Medulla oblongata (tissue), 1 donor: ENCODE measurements around the gene ADRA1B.

Experiments
- DNase-seq: peaks from one replicate; pipeline ENCODE4 v3.0.0-alpha.2; 2015; ENCODE audit errors: extremely low spot score

The ADRA1B gene

DNA sequence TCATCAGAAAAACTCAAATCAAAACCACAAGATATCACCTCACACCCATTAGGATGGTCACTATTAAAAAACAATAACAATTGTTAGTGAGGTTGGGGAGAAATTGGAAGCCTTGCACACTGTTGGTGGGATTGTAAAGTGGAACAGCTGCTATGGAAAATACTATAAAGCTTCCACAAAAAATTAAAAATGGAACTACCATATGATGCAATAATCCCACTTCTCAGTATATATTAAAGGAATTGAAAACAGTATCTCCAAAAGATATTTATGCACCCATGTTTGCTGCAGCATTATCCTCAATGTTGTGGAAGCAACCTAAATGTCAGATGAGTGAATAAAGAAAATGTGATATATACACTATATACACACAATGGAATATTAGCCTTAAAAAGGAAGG lies 14.5 kb upstream of the ADRA1B start:
- DNase-seq = no peak

DNA sequence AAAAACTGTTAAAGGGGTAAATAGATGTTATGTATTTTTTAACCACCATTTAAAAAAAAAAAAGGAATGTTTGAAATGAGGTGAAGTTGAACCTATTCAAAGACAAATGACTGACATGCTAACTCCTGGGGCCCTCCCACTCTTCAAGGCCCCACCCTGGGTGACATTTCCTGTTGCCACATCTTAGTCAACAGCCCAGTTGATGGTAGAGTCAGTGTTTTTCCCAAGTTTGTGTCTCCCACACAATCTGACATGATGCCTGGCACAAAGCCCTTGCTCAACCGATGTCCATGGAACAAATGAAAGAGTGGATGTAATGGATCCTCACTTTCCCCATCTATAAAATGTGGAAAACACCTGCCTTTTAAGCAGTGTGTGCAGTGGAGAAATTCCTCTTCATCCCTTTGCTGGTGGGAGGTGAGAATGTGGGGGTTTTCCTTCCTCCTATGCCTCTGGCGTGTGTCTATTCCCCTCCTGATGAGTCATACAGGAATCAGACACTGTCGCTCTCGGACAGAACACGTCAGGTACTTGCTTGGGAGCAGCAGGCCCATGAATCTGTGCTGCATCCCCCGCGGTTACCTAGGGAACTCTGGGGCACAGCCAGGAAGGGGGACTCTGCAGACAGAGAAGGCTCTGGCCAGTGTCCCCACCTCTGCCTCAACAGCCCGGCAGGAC lies 13.7 kb upstream of the ADRA1B start:
- DNase-seq = no peak

DNA sequence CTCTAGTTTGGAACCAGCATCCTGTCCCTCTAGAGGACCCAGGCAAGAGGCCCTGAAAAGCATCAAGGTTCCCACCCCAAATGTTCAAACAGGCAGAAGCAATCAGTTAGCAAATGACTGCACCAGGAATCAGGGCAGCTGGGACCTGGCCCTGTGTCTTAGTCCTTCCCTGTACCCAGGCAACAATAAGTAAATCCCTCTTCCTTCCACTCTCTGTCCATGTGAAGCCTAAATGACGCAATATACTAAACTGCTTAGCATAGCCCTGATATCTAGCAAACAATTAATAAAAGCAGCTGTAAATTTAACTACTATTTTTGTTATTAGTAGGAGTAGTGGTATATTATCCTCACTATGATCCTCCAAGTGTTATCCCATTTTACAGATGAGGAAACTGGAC lies 13.2 kb upstream of the ADRA1B start:
- DNase-seq = no peak

DNA sequence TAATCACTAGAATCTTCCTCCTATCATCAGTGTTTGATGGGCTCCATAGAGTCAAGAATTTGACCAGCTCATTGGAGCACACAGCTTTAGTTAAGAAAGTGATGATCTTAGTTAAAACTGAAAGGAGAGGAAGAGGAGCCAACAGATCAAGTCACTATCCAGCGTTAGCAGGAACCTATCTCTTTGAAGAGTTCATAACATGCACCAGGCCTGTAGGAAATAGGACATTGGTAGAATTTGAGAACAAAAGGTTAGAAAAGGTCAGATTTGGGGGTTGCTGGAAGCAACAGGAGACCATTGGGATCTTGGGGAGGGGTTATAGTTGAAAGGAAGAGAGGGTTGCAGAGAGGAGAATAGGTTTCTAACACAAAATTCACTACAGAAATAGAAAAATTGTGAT lies 11.4 kb upstream of the ADRA1B start:
- DNase-seq = no peak

DNA sequence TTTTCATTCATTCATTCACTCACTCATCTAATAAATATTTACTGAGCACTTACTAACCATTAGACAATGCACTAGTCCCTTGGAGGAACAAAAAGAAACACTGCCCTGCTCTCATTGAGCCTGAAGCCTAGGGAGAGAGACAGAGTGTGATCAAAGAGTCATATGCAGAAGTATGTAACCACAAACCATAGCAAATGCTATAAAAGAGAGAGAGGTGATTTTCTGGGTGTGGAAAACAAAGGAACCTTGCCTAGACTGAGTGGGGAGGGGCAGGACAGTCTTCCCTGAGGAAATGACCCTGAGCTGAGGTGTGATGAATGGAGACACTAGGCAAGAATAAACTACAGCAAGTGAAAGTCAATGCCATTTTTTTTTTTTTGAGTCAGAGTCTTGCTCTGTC lies 10.8 kb upstream of the ADRA1B start:
- DNase-seq = no peak

DNA sequence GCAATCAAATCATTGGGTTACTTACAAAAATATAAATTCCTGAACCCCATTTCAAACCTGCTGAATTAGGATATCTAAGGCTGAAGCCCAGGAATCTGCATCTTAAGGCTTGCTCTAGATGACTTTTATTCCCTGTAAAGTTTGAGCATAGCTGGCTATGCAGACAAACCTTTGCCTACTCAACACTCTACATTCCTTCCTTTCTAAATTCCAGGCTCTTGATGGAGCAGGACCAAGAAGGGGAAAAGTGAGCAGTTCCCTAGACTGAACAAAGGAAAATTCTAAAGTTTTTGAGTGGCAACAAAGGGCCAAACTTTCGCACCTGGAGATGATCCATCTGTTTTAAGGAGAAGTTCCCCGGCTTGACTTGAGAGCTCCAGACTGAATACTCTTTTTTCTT lies 9.8 kb upstream of the ADRA1B start:
- DNase-seq = no peak

DNA sequence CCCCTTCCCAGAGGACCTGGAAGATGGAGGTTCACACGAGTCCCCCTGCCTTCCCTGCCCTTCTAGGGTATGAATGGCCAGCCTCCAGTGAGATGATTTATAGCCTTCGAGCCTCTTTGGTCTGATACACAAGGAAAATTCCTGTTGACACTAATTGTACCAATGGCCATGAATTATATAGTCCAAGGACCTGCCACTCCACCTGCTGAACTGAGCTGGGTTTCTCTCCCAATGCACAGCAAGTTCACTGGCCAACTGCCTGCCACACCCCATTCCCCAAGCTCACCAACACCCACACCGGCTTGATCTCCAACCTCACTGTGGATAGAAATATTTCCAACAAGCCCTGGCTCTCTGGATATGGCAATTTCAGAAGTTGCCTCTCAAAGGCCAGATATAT lies 9.3 kb upstream of the ADRA1B start:
- no peak for DNase-seq

DNA sequence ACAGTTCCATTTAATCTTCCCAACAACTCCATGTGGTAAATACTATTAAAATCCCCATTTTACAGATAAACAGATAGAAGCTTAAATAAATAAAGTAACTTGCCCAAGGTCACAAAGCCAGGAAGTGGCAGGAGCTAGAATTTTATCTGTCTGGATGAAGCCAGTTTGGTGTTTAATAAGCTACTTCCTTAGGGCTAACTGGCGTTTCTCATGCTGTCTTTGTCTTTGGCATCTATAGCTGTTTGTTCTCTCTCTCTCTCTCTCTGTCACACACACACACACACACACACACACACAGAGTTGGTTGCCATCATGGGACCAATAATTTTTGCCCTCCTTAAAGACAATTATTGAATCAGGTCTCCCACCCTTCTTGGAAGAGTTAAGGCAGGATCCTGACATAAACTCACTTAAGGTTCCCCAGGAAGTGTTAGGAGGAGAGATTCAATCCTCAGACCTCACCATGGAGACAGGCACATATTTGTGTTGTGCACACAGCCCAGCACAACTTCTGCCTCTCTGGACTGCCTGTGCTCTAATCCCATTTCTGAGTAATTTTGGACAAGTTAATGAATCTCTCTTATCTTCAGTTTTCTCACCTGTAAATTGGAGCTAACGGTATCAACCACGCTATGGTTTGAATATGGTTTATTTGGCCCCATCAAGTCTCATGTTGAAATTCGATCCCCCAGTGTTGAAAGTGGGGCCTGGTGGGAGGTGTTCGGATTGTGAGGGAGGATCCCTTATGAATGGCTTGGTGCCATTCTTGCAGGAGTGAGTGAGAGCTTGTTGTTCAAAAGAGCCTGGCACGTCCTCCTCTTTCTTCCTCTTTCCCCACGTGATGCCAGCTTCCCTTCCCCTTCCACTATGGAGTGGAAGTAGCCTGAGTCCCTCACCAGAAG lies 8.3 kb upstream of the ADRA1B start:
- DNase-seq = no peak

DNA sequence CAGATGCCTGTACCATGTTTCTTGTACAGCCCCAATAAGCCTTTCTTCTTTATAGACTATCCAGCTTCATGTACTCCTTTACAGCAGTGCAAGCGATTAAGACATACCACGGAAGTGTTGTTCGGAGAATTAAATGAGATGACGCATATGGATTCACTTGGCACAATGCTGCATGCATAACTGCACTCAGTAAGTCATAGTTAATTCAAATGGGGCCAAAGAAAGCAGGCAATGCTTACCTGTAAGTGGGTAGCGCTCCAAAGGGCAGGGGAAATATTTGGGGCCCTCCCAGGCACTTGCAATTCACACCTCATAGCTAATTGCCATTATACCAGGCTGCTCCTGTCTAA lies 7.7 kb upstream of the ADRA1B start:
- no peak for DNase-seq

DNA sequence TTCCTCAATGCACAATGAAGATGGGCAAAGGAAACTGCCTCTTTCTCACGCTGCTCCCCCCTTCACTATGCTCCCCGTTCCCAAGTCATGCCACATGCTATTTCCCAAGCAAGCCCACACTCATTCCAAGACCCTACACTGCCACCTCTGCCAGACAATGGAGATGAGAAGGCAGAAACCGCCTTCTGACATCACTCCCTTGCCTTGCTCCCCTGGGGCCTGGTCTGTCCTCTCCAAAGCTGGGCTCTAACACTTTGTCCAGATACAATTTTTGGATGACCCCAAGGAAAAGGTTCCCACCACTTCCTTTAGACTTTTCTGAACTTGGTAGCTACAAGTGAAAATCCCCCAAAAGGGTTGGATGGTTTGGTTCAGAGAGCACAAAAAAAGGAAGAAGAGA lies 7.2 kb upstream of the ADRA1B start:
- no peak for DNase-seq

DNA sequence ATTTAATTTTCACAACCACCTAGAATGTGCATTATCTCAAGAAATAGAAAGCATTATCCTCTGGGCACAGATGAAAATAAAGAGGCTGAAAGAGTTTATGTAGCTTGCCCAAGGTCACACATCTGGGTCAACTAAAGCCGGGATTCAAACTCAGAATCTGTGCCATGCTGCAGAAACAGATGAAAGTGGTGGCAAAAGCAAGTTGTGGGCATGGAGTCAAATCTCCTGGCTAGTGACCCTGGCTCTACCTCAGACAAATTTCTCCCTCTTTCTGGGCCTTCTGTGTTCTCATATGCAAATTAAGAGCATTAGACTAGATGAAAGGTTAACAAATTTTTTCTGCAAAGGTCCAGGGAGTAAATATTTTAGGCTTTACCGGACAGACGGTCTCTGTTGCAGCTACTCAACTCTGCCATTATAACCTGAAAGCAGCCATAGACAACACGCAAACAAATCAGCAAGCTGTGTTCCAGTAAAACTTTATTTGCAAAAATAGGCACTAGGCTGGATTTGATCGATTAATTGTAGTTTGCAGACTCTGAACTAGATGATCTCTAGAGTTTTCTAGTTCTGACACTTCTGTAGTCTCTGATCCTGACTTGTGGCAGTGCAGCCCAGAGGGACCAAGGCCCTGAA lies 6.0 kb upstream of the ADRA1B start:
- no peak for DNase-seq

DNA sequence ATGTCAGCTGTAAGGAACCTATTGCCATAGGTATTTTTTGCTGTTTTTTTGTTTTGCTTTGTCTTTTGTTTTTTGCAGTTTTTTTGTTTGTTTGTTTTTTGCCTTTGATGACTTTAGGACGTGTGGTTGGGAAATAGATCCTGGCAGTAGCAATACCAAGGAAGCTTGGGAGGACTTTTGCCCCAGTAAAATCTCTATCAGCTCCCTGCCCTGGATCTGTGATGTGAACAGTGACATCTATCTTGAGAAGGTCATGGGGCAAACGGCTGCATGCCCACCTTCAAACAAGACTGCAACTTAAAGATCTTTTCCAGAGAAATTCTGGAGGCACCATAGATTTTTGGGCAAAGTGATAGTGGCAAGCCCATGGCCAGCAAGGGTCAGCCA lies 5.4 kb upstream of the ADRA1B start:
- no peak for DNase-seq

DNA sequence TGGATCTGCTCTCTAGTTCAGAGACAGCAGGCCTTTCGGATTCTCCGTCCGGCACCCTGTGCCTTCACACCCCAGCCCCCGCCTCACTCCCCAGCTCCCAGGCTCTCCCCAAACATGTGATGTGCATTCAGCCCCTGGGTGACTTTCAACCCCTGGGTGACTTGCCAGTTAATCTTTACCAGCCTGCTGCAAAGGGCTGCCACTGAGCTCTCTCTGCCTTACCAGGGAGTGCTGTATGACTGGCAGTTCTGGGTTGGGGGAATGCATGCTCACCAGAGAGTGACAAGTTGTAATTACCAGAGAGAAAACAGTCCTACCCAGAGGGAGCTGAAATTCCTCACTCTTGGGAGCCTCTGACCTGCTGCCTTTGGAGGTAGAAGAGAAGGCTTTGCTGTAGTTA lies 4.9 kb upstream of the ADRA1B start:
- DNase-seq = no peak

DNA sequence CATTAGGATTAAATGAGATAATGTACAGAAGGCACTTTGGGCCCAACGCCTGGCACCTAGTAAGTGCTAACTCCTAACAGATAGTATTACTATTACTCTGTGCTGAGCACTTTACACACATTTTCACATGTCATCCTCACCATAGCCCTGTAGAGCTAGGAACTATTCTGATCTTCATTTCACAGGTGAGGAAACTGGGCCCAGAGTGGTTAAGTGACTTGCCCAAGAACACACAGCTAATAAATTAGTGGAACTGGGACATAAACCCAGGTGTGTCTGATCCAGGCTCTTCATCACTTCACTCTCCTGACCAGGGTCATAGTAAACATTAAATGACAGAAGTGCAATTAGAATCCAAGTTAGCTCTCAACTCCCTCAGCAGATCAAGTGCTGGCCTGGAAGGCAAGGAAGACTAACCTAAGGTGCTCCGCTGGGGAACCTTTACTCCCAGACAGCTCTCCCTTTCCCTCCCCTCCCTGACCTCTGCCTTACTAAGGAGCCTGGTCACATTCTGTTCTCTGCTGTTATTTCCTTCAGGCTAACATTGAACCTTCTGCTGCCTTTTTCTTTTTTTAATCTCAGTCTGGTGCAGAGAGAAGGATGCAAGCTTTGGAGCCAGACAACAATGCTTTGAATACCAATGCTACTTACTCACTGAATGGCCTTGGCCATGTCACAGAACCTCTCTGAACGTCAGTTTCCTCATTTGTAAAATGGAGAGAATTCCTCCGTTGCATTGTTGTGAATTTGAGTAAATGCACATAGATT lies 4.1 kb upstream of the ADRA1B start:
- no peak for DNase-seq

DNA sequence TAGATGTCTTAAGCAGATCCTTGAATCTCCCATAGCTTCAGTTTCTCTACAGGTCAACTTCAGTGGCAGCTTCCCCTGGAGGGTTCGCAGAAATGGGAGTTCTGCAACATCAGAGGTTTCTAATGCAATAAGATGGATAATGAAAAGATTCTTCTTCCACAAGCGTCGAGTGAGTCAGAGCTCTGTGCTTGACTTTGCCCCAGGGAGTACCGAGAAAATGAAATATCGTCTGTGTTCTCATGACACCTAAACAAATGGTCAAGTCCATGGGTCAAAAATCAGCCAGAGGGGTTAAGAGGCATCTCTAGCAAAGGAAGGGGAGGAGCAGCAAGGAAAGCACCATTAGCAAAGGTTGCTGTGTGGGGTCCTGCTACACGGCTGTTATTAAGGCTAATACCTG lies 3.2 kb upstream of the ADRA1B start:
- no peak for DNase-seq

DNA sequence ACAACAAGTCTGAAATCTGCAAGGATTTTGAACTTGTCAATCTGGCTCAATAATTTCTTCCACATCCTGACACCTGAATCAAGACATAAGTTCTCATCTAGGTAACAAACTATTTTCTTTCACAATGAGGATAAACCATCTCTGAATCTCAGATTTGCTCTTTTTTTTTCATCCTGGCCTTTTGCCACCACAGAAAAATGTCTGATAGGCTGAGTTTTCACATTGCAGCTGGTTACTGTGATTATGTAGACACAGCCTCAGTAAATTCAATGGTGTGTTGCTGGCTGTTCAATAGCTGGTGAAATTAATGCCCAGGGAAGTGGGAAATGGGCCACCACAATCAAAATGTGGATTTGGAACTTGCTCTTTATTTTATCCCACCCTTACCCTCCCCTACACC lies 2.8 kb upstream of the ADRA1B start:
- no peak for DNase-seq

DNA sequence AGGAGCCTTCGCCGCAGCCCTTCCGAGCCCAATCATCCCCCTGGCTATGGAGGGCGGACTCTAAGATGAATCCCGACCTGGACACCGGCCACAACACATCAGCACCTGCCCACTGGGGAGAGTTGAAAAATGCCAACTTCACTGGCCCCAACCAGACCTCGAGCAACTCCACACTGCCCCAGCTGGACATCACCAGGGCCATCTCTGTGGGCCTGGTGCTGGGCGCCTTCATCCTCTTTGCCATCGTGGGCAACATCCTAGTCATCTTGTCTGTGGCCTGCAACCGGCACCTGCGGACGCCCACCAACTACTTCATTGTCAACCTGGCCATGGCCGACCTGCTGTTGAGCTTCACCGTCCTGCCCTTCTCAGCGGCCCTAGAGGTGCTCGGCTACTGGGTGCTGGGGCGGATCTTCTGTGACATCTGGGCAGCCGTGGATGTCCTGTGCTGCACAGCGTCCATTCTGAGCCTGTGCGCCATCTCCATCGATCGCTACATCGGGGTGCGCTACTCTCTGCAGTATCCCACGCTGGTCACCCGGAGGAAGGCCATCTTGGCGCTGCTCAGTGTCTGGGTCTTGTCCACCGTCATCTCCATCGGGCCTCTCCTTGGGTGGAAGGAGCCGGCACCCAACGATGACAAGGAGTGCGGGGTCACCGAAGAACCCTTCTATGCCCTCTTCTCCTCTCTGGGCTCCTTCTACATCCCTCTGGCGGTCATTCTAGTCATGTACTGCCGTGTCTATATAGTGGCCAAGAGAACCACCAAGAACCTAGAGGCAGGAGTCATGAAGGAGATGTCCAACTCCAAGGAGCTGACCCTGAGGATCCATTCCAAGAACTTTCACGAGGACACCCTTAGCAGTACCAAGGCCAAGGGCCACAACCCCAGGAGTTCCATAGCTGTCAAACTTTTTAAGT lies 819 bp downstream of the ADRA1B start:
- no peak for DNase-seq

DNA sequence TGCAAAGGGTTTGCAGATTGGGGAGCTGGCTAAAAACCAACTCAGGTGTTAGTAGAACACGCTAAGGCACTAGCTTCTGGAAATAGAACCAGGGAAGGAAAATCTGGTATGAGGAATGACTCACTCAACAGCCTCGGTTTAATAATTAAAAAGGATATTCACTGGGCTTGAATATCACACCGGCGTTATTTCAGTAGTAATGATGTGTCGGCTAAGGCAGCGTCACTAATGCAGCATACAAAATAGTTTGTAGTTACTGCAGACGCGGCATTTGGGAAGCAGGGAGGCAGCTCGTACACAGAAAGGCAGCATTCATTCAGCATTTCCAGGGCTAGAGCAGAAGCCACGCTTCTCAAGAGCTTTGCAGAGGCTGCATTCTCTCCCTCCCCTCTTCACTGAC lies 1.7 kb downstream of the ADRA1B start:
- DNase-seq = no peak

DNA sequence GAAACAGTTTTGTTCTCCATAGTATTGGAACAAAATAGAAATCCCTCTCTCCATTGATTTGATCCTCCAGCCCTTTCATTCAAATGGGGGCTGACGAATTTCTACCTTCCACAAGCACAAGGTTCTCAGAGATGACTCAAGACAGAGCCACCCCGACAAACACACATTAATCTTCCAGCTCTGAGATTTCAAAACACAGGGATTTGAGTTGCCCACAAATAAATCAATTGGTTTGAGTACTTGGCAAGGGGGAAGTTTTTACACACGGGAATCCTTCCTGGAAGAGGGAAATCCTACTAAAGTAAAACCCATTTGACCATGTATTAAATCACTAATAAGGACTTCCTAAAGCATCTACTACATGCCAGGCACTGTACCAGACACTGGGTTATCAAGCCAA lies 5.4 kb downstream of the ADRA1B start:
- DNase-seq = no peak

DNA sequence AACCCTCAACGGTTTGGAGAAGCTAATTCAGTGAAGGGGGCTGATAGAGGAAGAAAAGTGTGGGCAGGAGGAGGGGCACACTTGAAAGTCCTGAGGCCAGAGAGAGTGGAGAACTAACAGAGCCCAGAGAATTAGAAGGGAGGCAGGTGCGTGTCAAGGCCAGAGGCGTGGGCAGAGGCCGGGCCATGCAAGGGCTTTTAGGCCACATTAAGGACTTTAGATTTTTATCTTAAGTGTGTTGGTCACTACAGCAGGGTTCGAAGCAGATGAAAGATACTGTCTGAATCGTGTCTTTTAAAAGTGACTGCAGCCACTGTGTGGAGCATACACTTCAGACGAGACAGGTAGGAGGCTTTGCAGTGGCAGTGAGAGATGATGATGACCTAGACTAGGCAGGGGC lies 6.7 kb downstream of the ADRA1B start:
- no peak for DNase-seq
